ENCODE results near the gene DOK6. TPM values are rescaled to one million over a fixed set of nuclear protein-coding genes. Genes with fewer than 3 reads are reported as not detected.

DOK6 gene
- total RNA-seq, 1 donor from 2014 or later: 13.7 TPM

DNA sequence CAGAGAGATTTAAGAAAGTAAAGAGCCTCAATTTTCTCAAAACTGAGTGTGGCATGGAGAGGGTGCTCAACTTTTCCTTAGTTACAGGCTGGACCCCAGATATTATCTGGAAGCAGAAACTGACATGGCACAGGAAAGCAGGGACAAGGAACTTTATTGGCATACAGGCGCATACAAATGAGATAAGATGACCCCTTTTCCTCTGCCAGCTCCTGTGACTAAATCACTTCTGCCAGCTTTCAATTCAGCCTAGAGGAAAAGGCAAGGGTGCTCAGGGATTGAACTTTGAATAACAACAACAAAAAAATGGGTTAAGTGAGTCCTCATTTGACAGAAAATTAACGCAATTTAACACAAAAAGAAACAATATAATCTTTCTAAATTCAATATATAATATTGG, 284.1 kb downstream of the DOK6 start:
- no peak for DNase-seq (ENCODE audit: low spot score)

DNA sequence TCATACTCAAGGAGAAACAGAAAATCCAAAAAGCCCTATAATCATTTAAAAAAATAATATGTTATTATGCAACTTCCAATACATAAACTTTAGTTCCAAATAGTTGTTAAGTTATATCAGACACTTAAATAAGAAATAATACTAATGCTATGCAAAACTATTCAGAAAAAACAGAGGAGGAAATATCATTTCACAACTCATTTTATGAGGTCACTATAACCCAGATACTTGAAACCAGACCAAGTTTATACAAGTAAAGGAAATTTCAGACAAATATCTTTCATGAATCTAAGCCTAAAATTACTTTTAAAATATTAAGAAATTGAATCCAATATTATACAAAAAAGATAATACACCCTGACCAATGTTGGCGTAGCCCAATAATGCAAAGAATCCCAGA, 286.2 kb downstream of the DOK6 start:
- no peak for DNase-seq (ENCODE audit: low spot score)

DNA sequence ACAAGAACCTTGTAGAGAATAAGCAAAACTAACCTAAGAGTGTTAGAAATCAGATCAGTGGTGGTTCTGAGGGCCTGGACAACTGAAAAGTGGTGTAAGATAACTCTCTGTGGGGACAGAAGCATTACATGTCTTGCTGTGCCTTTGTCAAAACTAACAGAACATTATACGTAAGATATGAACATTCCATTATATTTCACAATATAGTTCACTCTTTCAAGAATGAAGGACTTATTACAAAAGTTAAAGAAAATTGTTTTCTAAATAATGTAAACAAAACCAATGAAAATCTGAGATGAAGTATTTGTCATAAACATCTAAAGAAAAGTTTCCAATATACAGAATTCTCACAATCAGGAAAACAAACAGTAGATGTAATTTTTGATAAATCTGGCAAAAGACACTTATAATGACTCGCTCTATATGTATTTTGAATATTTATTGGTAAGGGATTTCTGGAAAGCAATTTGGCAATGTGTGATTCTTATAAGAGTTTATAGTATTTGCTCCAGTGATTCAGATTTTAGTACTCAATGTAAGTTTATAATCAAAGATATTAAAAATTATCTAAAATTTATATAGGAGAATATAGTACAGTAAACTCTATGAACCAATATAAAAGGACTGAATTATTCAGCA, 288.6 kb downstream of the DOK6 start:
- no peak for DNase-seq (ENCODE audit: low spot score)

DNA sequence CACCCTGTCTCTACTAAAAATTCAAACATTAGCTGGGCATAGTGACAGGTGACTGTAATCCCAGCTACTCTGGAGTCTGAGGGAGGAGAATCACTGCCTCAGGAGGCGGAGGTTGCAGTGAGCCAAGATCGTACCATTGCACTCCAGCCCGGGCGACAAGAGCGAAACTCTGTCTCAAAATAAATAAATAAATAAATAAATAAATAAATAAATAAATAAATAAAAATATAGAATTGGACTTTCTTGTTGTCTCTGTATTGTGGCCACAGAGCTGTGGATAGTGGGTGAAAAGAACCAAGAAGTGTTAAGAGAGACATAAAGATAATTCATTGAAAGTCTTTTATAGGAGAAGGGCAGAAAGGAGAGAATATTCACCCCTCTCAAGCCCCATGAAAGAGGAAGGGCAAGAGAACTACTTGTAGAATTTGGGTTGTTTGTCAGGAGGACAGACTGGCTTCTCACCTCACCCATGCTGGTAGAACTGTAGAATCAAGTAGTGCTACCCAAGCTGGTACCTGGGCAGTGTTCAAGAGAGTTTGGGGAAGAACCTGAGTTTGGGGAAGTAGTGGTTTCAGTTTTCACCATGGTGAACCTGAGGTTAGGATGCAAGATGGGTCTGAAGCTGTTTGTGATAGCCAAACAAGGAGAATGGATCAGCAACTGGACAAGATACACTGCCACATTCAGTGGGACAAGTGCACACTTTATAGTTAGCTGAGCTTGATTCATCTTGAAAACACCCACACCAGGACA, 290.5 kb downstream of the DOK6 start:
- DNase-seq (ENCODE audit: low spot score): no peak

DNA sequence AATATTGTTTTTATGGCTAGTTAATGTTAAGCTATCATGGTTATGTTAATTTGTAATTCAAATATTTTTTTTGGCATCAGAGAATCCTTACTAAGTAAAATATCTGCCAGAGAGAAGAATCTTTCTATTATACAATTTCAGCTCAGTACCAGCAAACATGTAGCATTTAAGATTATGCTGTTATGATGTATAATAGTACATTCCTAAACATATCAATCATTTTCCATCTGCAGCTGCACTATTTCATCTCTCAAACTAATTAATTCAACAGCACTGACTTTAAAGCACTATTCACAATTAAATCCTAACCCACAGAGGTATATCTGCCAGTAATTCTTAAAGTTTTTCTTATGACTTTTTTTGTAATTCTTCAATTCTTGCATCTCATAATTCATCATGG, 296.4 kb downstream of the DOK6 start:
- no peak for DNase-seq (ENCODE audit: low spot score)

DNA sequence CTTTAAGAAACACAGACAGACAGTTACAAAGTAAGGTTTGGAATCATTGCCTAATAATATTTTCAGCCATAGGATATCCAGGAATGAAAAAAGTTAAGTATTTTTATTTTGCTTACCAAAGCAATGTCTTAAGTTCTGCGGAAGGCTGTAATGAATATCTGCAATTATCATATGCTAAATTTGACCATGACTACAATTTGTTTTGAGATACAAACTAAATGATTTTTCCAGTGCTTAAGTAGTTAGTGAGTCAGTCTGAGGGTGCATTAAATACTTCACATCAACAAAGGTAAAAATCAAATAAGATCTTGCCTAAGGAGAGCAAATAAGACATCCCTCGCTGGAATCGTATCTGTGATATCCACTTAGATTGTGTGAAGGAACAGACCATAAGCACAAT, 297.0 kb downstream of the DOK6 start:
- no peak for DNase-seq (ENCODE audit: low spot score)

DNA sequence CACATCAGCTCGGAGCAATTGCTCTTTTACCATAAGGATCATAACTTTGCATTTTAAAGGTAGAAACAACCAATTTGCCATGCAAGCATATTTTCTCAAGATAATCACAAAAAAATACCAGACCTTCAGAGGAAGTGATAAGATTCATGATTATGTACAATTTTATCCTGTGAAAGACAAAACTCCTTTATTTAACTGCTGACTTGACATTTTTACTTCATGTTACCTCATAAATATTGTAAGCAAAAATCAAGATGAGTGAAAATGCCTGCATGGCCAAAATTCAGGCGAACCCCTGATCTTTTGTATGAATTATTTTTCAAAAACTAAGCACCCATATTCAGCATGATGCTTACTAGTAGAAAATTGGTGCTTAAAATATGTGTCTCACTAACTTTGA, 300.6 kb downstream of the DOK6 start:
- DNase-seq (ENCODE audit: low spot score): no peak

DNA sequence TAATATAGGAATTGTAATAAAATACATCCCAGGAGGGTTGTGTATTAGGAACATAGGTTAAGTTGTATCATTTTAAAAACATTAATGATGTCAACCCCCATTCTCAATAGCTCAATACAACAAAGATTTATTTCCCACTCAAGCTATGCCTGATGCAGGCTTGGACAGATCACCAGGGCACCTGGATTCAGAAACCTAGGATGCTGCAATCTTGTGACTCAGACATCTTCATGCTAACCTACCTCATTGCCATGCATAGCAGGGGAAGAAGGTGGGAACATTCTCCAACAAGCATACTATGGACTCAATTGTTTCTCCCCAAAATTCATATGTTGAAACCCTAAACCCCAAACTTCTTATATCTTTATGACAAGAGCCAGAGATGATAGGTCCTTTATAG, 302.8 kb downstream of the DOK6 start:
- no peak for DNase-seq (ENCODE audit: low spot score)

DNA sequence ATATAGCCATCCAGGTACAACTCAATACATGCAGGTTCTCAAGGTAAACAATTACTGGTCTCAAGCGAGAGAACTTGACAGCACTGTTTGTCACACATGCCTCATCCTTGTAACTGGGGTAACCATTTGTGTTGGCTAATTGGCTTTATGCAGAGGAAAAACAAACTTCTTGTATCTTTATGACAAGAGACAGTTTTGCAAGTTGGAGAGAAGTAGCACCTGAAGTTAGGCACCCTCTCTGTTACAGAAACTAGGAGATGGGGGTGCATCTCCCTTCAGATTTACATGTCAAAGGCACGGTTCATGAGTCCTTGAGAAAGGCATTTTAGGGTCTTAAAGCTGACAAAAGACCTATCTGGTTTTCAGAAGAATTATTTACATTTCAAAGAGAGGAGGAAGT, 305.3 kb downstream of the DOK6 start:
- DNase-seq (ENCODE audit: low spot score): no peak

DNA sequence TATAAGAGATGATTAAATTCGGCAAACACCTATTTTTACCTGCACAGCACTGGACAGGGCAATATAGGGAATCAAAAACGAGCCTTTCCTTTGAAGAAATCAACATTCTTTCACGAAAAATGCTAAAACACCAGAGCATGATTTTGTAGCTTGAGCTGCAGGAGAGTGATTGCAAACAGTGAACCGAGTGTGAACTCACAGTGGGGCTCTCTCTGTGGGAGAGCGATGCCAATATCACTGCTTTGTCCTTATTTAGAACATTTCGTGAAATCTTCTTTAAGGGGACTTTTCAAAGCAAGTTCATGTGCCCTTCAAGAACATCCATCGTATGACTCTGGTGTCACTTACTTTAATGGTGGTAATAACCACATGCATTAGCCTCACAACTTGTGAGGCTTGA, 308.2 kb downstream of the DOK6 start:
- DNase-seq (ENCODE audit: low spot score): no peak

DNA sequence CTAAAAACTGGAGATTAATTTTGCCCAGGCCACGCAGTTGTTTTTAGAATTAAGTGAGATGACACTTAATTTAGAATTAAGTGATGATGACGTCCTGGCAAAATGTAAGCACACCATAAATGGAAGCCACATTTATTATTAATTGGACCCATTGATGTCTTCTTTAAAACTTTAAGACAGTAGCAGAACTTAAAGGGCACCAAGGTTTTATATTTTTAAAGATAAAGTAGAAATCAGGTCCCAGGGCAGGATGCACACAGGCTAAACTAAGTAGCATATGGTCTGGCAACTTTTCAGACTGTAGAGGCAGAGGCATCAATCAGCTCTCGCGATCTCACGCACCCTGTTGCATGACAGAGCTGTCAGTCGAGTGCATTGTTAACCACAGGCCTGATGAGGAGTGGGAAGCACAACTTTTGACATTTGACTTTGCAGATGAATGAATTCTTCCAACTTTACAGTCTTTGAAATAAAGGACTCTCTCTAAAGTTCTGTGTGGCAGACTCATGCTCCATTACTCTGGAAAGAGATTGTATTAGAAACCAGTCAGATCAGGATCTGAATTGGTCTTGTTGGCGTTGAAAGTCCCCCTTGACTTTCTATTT, 314.6 kb downstream of the DOK6 start:
- no peak for DNase-seq (ENCODE audit: low spot score)

DNA sequence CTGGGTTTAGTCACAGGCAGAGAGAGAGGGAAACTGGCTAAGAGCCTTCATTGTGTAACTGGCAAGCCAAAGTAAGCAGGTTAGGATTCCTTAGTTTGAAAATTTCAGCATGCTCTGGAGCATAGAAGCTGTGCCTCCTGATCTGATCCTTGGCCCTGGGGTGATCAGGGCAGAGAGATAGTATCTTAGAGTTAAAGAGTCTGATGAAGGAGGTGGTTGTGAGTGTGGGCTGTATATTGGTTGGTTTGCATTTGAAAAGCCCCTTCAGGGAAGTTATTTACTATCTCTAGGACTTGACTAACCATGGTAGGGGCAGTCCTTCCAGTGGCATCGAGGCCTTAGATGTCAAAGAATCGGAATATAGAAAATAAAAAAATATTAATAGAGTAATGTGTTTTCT, 316.9 kb downstream of the DOK6 start:
- no peak for DNase-seq (ENCODE audit: low spot score)

DNA sequence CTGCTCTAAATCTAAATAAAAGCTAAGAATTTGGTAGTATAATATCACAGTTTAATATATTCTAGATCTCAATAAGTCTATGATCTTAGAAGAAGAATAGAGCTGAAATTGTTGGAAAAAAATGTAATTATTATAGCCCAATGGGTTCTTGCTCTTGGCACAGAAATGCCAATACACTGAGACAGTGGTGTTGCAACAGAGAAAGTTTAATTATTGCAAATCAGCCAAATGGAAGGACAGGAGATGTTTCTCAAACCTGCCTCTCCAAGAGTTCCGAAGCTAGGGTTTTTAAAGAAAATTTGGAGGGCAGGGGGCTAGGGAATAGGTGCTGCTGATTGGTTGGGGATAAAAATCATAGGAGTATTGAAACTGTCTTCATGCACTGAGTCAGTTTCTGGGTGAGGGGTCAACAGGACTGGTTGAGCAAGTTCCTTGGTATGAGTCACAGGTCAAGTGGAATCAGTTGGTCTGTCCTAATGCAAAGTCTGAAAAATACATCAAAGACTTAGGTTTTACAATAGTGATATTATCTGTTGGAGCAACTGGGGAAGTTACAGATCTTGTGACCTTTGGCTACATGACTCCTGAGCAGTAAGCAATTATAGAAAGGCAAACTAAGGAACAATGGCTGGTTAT, 318.3 kb downstream of the DOK6 start:
- DNase-seq (ENCODE audit: low spot score): no peak

DNA sequence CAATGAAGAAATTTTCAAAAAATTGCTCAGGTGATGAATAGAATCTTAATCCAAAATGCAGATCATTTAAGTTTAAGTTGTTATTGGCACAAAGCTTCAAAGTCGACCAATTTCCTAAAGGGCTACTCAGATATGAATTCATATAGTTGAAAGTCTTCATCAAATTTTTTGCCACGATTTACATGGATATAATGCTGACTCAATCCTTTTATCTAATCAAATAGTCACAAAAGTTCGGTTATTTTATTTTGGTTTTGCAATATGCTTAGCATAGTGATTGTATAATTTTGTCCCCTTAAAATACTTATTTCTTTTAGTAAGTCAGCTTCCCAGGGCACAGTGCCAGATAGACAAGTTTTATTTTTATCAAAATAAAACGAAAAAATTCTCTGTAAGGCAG, 319.7 kb downstream of the DOK6 start:
- no peak for DNase-seq (ENCODE audit: low spot score)

DNA sequence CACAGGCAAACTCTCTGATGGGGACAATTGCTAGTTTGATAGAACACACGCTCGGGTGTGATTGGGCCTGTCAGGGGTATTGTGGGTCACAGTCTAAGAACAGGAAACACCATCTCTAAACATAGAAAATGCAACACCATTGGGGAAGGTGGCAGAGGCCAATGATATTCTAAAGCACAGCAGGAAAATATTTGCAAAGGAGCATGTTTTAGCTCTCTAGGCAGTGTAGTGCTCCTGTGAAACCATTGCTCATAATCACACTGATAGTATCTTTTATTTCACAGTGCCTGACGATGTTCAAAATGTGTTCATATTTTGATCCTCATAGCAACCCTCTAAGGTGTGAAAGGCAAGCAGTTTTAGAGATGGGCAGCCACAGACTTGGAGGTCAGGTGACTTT, 322.7 kb downstream of the DOK6 start:
- DNase-seq (ENCODE audit: low spot score): no peak

DNA sequence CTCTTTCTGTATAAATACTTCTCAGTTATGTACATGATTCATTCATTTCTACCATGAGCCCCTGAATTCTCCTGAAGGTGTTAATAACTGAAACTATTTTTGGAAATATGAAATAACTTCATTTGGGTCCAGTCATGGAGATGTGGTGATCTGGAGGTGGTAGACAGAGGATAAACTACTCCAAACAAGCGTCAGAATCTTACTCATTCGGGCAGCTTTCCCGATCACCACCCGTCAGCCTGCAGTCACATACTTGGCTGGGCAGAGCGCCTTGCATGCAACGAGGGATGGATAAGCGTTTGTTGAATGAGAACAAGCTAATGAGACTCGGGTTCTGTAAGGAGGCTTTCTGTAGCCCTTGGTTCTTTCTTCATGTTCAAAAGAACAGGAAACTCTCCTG, 324.3 kb downstream of the DOK6 start:
- DNase-seq (ENCODE audit: low spot score): no peak

DNA sequence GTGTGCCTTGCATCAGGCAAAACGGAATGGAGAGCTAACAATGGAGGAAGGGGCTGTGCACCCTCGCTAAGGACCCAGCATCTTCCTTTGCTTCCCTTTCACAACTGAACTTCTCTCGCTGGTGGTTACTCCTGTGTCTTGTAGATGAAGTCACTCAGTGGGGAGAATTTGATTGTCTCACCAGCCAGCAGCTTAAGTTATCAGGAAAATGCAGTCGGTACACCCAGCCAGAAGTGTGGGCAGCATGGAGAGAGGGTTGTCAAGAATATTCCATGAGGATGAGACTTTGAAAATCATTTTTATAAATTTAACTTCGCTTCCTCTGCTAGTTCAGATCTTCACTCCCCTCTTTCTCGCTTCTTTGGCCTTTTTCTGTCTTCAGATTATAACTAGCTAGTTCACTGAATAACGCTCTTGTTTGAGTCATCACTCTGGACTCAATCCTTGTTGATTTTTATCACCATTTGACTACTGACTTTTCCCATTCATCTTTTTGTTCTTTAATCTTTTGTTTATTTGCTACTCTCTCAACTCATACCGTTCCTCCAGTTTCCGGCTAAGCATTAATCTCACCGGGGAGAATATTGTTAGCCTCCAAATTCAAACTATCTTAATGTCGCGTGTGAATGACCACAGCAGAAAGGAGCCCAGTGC, 325.3 kb downstream of the DOK6 start:
- no peak for DNase-seq (ENCODE audit: low spot score)

DNA sequence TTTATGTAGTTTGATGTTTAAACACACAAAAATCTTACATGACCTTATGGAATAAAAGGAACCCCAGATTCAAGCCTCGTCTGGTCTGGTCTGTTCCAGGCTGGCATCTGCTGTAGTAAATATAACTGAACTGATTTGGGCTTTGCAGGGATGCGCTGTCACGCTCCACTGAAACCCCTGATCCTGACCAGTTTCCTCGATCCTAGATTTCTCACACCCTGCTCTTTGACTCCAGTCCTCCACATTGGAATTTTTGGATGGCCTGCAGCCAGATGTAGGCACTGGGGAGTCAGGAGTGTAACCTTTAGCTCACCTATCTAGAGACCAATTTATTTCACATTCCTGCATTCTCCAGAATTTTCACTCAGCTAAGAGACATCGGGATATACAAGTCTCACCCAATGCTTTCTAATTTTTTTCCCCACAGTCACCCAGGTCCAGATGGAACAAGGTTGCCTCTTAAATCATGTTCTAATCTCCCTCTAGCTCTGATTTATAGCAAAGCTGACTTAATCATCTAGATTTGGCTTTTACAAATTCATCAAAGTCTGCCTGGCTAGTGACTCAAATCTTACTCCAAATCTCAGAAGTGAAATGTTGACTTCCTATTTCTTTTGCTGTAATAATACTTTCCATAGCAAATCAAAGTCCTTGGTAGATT, 327.4 kb downstream of the DOK6 start:
- peak; percentile 14 for DNase-seq (ENCODE audit: low spot score)

DNA sequence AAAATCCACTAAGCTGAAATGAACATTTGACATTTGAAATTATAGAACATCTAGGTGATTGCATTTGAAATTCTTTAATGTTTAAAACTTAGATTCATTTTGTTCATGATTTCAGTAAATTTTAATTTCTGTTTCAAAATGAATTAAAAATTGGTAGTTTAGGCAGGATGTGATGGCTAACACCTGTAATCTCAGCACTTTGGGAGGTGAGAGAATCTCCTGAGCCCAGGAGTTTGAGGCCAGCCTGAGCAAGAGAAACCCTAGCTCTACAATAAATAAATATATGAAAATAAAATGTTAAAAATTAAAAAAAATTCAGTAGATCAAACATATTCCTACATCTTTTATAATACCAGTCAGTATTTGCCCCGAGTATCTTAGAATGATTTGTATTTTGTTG, 330.0 kb downstream of the DOK6 start:
- DNase-seq (ENCODE audit: low spot score): no peak

DNA sequence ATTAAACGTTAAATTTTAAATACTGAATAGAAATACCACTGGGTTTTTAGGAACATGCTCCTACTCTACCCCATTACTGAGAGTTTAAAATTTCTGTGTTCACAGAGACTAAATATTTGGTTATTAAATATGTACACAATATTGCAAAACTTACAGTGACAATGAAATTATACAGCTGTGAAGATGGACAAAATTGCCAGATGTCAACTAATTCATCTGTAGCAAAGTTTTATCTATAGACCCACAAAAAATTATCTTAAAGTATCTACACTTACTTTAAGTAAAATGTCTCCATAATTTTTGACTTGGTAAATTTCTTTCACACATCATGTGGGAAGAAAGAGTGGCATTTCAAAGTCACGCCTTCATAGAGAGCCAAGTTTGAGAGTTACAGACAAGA, 333.8 kb downstream of the DOK6 start:
- no peak for DNase-seq (ENCODE audit: low spot score)

DNA sequence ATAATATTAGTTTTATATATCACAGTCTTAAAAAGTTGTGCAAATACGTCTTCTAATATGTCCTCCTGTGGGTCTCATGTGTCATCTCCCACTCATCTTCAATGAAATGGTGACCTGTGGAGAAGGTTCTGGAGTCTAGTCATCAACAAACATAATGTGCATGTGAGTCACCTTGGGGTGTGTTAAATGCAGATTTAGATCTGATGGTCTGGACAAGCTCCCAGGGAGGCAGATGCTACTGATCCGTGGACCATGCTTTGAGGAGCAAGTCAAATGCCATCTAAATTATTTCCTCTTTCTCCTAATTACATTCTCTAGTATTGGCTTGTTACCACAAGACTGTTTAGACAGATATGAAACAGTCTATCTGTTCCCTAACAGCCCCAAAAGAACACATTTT, 336.0 kb downstream of the DOK6 start:
- no peak for DNase-seq (ENCODE audit: low spot score)

DNA sequence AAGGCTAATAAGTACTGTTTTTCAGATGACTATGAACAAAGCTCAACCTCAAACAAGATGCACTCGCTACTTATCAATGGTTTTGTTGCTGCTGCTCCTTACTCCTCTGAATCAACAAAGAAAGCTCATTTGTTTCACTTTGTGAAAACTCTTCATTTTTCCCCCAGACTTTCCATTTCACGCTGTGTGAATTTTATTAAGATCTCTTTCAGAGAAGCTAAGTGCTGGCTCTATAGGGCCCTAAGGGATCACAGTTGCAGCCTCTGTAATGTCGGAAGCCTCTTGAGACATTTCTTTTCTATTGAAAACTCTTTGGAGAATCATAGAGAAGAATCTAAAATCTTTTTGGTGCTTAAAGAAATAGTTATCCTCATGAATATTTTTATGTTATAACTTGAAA, 337.2 kb downstream of the DOK6 start:
- DNase-seq (ENCODE audit: low spot score): no peak

Measured in umbilical cord (tissue), 2 donors.